NCI-H1092 (cell line): ENCODE results near the gene GFRA1.

ENCODE experiments used
- DNase-seq: peaks from one replicate; lab custom pipeline; 2025; lab: John Stamatoyannopoulos, UW

Gene GFRA1

DNA sequence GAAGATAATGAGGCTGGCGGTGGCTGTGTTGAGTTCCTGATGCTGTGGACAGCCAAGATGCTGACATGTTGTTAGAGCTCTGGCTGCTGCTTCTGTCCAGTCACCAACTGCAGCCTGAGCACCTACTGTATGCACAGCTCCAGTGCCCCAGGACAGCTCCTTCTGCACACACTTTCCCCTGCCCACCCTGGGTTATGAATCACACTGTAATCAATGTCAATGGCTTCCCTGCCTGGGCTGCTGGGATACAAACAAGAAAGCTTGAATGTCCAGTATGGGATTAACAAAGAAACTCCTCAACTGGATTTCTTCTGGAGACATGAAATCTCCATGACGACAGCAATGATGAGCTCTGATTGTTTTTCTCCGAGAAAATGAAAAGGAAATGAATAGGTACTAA is 172.0 kb downstream of the GFRA1 start:
- no peak for DNase-seq

DNA sequence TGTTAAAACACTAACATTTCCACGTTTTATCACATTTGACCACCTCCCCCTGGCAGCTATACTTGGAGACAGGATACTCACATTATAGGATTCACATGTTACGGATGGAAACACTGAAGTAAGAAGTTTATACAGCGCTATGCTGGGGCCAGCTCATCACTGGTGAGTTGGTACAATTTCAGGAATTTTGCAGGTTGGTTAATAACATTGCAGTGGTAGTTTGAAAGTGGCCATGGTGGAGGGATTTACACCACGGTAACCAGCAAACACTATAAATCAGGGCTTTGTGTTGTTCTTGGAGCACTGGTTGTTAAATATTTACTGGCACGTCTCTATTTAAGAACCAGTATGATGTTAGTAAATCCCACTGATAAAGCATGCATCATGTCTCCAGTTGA is 174.0 kb downstream of the GFRA1 start:
- no peak for DNase-seq

DNA sequence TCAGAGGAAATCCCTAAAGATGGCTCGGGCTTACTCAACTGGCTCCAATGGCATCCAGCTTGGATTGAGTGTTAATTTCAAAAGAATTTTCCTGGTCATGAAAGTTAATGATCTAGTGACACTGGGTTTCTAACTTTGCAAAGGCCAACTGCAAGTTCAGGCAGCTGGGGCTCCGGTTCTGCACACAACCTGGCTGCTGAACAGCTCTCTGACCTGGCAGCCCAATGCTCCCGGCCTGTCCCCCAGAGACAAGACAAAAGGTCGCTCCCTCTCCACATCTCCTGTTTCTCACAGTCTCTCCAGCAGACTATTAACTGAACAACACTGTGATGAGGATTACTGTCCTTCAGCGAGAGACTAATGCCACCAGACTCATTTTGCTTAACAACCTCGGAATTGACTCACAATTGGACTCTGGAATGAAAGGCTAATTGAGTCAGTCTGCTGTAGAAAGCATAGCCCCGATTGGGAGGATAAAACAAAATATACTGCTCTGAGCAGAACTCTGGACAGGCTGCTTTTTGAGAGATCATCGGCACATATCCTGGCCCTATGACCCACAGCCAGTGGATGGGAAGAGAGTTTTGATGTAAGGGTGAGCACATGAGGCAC is 174.5 kb downstream of the GFRA1 start:
- DNase-seq, result no peak

DNA sequence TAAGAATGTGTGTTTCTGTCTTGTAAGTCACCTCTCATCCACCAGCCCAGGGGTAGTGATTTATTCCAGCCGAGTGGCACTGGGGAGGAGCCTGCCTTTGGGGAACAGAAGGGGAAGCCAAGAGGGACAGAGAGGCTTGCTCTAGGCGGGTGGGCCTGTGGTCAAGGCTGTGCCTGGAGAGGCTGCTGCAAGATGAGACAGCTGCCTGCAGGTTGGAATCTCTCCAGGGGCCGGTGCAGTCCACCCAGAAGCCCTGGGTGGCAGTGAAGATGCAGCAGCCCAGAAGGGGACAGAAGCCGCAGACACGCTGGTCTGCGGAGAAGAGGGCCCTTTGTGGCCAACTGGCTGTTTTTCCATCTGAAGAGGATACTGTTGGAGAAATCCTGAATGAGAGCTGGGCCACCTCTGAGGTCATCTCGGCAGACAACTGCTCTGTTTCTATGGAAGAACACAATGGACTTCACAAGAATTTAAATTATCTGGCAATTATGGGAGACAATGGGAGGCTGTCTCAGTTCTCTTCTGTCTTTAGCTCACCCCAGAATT is 175.7 kb downstream of the GFRA1 start:
- no peak for DNase-seq

DNA sequence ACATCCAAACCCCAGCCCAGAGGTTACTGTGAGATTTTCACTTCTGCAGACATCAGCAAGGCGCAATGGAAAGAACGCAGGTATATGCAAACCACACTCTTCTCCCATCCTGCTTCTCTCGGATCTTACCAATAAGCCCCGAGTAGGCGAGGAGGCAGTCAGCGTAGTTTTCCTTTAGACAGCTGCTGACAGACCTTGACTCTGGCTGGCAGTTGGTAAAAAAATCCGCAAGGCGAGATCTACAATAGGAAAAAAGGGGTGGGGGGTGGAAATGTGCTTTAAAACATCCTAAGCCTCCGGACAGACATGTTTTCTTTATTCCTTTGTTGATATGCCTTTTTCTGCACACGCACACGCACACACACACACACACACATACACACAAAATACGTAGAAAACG is 176.5 kb downstream of the GFRA1 start:
- DNase-seq, result no peak

DNA sequence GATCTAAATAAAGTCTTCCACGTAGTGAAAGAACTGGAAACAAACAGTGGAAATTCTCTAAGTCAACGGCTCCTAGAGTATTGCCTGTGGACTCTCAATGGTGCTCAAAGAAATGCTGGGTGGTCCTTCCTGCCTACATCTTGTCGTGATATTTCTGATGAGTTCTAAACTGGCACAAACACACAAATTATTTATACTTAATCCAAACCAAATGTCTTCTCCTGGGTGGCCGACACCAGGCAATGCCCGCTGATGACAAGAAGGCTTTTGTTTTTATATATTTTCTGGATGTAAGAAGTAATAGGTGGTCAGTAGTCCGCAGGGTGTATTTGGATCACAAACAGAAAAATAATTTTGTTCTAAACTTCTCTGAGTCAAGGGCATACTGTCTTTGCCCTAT is 178.7 kb downstream of the GFRA1 start:
- DNase-seq, result no peak

DNA sequence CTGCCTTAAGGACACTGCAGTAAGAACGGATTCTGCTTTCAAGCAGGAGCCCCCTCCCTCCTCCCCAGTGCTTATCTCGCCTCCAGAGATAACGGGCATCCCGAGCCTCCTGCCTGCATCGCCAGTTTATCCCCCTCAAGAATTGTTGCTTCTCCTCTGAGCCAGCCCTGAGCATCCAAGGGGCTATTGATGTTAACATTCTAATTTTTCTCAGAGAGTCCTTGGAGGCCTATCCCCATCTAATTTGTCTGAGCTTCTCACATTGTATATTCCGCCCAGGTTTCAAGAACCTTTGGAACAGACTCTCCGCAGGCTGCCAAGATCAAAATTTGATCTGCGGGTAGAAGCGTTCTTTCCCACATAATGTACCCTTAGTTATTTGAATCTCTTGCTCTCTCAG is 180.0 kb downstream of the GFRA1 start:
- DNase-seq, result no peak

DNA sequence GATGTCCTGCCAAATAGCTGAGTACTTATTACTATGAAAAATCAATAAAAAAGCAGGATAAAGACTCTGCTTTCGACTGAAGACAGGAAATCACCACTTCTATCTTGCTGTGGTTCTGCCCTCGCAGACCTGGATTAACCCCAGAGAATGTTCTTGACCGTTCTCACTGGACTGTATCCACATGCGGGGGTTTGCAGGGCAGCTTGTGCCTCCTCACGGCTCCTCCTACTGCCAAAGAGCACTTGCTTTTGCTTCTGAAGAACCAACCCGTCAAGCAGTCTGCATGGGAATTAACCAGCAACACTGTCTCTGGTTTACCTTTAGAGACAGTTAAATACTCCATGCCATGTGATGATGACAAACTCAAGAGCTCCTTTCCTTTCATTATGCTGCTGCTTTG is 184.0 kb downstream of the GFRA1 start:
- no peak for DNase-seq

DNA sequence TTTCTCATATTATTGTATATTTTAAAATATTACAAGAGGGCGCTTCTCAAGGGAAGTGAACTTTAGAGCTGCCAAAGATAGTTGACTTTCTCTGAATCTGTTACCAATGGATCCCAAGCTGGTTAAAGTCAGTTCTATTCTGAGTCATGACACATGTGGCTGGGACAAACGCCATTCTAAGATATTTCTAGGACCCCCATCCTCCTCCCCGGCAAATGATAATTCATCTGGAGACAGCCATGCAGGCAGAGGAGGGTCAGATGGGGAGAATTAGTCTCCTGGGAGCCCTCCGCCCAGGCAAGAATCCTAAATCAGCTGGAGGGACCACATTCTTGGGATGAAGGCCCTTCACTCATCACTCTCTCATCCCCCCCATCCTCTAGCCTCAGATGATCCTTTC is 187.7 kb downstream of the GFRA1 start:
- DNase-seq, result no peak

DNA sequence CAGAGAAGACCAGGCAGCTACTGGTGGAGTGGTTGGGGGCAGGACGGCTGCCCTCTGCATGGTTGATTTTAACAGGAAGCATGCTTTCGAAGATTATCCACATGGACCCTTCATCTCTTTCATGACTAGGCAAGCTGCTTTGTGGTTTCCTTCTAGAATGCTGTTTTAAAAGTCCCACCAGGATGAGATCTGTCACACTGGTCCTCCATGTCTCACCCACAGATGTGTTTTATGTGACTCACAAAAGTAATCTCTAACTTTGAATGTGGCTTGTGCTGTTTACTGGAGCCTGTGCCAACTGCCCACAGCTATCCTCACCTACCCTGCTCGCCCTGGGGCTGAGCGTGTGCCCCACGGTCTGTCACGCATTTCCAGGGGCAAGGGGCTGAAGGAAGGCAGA is 188.8 kb downstream of the GFRA1 start:
- DNase-seq, result no peak

DNA sequence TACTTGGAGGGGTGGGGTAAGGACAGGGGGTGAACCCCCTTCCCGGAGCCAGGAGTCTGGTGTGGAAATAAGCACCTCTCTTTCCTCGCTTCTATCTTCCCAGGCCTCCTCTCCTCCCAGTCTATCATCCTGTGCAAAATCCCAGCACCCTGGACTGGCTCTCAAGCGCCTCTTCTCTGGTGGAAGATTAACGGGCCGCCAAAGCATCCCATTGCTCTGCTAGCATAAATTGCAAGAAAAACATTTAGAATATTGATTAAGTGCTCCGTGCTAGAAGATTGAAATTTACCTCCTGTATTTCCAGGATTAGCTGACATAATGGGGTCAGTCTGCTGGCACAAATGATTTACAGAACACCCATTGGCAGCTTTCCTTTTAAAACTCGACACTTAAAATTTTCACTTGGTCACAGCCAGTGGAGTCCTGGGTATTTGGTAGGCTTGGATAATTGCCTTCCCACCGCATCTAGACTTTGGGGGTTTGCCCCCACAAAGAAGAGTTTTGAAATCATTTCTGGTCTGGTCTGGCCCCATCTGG is 189.7 kb downstream of the GFRA1 start:
- no peak for DNase-seq

DNA sequence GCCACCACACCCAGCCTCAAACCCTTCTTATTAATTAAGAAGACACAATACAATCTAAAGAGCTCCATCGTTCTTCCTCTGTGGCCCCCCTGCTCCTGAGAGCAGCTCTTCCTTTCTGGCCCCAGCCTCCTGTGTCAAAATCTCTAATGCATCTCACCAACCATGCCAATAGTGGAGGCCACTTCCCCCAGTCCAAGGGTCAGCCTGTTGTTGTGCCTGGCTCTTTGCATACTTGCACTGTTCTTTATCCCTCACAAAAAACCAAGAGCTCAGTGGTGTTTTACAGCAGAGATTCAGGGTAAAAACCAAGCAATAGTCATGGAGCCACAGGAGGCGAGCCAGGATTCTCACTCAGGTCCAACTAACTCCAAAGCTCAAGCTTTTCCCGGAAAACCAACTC is 190.2 kb downstream of the GFRA1 start:
- DNase-seq, result no peak

DNA sequence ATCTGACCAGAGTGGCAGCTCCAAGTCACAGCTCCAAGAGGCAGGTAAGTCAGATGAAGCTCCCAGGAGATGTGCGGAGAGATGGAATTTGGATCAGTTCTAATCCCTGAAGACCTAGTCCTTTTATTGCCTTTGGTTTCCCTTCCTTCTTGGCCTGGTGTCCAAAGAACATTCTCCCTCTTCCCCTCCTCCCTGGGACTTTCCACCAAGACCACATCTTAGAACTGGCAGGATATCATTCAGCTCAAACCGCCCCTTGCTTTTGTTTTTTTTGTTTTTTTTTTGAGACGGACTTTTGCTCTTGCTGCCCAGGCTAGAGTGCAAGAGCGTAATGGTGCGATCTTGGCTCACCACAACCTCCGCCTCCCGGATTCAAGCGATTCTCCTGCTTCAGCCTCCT is 190.8 kb downstream of the GFRA1 start:
- no peak for DNase-seq

DNA sequence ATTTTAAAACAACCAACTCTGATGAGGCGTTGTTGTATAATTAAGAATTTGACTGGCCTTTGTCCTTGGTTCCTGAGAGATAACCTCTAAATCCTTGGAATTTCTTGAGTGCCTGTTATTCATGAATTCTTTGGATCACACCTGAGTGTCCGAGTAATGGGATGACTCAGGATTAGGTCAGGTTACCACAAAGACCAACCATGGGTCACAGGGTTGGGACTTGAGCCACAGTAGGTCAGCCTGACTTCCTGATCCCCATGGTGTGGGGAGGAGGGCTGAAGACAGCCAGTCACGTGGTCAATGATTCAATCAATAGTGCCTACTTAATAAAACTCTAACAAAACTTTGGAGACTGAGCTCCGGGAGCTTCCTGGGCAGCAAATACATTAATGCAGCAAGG is 192.5 kb downstream of the GFRA1 start:
- DNase-seq, result no peak

DNA sequence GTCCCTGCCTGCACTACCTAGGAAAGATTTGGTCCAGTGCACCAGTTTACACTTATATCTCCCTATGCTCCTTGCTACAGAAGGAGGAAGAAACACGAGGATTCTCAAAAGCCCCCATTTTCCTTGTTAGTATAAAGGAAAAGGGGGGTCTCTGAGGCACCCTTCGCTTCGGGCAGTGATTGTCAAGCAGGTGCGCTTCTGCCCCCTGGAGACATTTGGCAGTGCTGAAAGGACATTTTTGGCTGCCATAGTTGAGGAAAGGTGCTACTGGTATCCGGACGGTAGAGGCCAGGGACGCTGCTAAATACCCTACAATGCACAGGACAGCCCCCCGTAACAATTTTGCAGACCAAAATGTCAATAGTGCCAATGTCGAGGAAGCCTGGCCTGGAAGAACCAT is 193.7 kb downstream of the GFRA1 start:
- DNase-seq, result no peak

DNA sequence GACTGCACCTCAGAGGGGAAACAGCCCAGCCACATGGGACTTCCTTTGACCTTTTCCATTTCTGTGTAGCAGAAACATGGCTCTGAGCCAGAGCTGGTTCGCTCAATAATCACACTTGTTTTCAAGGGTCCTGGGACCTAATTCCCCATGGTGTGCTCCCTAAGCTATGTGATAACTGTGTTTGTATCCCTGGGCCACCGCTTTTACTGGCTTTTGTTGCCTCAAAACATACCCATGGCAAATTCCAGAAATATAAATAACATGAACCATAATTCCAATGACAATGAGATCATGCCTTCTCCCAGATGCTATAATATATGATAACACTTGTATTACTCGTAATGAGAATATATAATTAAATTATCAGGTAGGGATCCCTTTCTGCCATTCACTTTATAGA is 196.4 kb downstream of the GFRA1 start:
- DNase-seq, result no peak

DNA sequence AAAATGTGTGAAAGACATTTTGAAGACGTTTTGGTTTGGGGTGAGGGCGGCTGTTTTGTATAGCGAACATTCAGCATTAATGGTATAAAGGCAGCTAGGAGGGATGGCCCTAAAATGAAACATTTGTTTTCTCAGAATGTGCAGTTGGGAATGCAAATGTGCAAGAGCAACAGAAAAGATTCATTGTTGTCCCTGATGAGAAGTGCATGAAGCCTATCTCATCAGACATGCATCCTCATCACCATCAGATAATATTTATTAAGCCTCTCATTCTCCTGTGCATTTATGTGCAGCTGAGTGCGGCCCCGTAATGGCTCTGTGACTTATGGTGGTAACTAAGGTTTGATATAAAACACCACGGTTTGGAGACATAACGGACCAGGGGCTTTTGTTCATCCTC is 199.5 kb downstream of the GFRA1 start:
- DNase-seq, result no peak

DNA sequence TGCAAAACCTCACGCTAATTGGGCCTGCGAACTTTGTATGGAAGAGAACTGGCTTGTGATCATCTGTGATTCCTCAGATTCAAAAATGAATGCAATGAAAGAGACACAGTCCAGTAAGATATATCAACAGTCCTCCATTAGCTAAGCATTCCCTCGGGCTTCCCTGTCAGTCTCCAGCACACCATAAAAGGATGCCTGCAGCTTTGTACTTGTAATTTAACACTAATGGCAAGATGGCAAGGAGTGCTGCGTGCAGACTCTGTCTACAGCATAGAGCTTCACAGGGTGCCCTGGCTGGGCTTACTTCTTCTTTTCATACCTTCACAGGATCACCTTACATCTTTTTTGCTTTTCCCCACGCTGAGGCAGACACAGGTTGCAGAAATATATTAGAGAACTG is 200.0 kb downstream of the GFRA1 start:
- DNase-seq, result no peak

DNA sequence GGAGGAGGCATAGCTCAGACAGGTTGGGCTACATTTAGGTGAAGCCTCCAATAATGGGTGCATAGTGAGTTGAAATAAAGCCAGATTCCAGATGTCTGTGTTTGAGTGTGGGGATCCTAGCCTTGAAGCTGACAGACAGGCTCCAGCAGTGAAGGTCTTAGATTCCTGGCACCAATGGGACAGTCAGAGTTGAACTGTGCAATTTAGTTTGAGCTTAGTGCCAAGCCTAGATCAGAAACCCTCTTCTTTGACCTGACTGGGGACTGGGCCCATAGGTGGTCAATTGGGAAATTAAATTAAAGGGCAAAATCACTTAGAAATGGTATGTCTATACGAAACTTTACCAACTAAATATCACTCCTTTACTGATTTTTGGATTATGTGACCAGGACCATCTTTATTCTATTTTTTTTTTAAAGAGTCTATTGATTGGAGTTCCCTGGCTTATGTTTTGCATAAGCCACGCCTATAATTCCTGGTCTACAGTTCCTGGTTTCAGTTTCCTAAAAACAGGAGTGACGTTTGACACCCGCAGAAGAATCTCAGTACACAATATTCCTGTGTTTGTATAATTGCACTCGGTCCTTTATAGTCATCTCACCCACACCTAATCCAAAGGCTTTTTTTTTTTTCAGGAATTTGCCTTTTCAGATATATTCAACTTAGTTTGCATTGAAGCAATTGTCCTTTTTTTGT is 201.4 kb downstream of the GFRA1 start:
- DNase-seq, result no peak

DNA sequence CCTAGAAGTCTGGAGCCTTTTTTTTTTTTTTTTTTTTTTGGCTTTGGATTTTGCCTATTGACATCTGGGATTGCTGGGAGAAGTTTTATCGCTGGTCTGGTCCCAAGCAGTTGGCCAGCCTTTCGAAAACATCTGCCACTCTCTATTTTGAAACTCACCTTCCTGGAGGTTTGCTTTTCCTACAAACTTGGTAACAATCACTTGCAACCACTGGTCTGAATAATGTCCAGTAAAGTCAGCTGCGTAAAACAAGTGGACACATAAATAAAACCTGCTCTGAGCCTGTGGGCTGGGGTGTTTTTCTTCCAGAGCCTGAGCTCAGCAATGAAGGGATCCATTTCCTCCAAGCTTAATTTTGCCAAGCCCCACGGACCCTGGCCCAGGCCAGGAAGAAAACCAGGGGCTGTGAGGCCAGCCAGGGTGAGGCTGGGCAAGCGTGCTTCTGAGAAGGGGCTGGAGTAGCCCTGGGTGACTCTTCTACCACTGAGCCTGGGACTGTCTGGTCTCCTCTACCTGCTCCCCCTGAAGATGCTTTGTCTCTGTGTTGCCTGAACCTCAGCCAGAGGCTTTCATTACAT is 202.2 kb downstream of the GFRA1 start:
- DNase-seq, result no peak

DNA sequence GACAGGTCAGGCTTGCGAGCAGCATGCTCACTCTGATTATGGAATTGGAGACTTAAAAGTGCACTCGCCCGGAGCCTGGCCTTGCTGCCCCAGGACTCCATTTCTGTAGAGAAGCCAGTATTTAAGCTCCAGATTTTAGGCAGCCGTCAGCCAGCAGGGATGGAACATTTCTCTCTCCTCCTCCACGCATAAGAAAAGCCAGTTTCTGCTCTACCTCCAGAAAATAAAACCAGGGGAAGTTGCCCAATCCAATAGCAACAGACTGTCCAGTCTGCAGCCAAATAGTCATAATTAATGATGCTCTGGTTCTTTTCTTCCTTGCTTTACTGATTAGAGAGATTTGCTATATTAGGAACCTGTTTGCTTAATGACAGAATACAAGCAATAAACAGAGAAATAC is 203.2 kb downstream of the GFRA1 start:
- no peak for DNase-seq

DNA sequence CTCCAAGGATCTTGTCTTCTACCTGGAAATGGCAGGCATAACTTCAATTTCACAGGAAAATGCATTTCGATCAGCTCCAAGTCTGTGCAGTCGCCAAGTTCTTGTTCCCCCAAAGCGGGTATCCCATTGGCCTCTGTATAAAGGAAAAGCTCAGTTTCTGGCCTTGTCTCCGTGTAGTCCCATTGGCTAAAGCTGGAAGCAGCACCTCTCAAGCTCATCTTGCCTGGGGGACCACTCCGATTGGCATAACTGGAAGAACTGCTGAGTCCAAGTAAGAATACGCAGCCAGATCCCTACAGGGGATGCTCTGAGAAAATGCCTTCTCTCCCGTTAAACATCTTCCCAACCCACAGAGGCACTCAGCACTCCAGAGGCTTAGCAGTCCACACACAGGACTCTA is 205.2 kb downstream of the GFRA1 start:
- DNase-seq, result no peak

DNA sequence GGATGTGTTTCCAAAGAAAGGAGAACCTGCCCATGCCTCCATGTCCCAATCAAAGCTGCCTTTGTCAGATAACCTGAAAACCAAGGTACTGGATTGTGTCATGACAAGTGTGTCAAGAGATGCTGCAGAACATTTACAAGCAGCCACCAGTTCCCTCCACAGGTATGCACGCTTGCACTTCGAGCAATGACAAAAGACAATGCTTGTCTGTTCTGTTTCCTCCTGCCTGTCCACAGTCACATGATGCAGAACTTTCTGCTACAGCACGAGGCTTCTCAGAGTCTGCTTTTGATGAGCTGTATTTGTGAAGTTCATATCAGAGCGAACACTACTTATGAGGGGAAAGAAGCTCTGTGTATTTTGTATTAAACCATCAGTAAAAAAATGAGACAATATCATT is 209.9 kb downstream of the GFRA1 start:
- DNase-seq, result no peak
